HL-60 (cell line): ENCODE measurements around the gene SPRING1.

ENCODE experiments used
- GABPA ChIP-seq: IDR thresholded peaks from 2 replicates; pipeline ENCODE4 v1.6.1; 2012; ENCODE audit warnings: low read depth
- POLR2AphosphoS5 ChIP-seq: IDR thresholded peaks from 2 replicates; pipeline ENCODE4 v1.6.1; 2012; ENCODE audit warnings: low read depth
- SPI1 ChIP-seq: IDR thresholded peaks from 2 replicates; pipeline ENCODE4 v1.6.1; 2012; ENCODE audit warnings: low read depth, mild to moderate bottlenecking, borderline replicate concordance
- TF ChIP-seq, protein P1 (sequence below): IDR thresholded peaks from 2 replicates; pipeline ENCODE4 v1.6.1; 2012; ENCODE audit warnings: low read depth; ENCODE audit not compliant: insufficient replicate concordance
- TF ChIP-seq, protein P2 (sequence below): IDR thresholded peaks from one replicate; pipeline ENCODE4 v1.5.1; 2011; ENCODE audit warnings: low read length, control low read depth, inconsistent platforms; ENCODE audit not compliant: insufficient read depth

DNA sequence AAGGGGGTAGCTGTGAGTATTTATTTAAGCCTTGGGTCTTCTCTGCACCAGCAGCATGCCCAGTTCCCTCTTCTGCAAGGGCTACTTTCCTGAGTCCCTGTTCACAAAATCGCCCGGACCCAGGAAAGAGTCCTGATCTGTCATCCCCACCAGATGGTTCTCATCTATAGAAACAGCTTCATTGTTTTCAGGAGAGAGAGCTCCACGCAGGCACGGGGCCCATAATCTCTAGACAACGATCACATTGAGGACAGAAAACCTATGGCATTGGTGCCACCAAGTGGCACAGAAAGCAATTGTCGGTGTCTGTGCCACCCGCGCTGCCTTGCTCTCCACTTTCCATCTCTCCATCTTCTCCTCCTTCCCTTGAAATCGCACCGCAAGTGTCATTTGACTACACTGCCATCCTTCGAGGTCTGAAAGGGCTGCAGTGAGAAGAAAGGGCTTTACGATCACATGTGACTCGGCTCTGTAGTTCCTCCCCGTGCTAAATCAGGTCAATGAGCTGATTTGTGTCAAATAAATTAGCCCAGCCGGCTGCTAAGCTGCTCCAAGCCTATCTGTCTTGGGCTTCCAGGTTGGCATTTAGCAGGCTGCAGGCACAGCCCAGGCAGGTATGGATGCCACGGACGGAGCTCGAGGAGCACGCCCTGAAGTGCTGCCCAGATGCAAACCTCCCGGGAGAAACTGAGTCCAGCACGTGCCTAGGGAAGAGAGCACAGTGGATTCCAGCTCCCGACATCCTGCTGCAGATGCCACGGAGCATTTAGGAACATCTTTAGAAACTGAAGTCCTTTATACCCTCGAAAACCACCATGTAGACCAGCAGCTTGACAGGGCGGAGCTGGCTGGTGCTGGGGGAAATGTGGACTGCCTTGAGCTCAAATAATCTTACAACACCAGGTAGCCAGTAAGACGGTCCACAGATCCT lies 28.8 kb downstream of the SPRING1 start:
- TF ChIP-seq, protein P1, sequence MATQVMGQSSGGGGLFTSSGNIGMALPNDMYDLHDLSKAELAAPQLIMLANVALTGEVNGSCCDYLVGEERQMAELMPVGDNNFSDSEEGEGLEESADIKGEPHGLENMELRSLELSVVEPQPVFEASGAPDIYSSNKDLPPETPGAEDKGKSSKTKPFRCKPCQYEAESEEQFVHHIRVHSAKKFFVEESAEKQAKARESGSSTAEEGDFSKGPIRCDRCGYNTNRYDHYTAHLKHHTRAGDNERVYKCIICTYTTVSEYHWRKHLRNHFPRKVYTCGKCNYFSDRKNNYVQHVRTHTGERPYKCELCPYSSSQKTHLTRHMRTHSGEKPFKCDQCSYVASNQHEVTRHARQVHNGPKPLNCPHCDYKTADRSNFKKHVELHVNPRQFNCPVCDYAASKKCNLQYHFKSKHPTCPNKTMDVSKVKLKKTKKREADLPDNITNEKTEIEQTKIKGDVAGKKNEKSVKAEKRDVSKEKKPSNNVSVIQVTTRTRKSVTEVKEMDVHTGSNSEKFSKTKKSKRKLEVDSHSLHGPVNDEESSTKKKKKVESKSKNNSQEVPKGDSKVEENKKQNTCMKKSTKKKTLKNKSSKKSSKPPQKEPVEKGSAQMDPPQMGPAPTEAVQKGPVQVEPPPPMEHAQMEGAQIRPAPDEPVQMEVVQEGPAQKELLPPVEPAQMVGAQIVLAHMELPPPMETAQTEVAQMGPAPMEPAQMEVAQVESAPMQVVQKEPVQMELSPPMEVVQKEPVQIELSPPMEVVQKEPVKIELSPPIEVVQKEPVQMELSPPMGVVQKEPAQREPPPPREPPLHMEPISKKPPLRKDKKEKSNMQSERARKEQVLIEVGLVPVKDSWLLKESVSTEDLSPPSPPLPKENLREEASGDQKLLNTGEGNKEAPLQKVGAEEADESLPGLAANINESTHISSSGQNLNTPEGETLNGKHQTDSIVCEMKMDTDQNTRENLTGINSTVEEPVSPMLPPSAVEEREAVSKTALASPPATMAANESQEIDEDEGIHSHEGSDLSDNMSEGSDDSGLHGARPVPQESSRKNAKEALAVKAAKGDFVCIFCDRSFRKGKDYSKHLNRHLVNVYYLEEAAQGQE, result no peak
- TF ChIP-seq, protein P2, sequence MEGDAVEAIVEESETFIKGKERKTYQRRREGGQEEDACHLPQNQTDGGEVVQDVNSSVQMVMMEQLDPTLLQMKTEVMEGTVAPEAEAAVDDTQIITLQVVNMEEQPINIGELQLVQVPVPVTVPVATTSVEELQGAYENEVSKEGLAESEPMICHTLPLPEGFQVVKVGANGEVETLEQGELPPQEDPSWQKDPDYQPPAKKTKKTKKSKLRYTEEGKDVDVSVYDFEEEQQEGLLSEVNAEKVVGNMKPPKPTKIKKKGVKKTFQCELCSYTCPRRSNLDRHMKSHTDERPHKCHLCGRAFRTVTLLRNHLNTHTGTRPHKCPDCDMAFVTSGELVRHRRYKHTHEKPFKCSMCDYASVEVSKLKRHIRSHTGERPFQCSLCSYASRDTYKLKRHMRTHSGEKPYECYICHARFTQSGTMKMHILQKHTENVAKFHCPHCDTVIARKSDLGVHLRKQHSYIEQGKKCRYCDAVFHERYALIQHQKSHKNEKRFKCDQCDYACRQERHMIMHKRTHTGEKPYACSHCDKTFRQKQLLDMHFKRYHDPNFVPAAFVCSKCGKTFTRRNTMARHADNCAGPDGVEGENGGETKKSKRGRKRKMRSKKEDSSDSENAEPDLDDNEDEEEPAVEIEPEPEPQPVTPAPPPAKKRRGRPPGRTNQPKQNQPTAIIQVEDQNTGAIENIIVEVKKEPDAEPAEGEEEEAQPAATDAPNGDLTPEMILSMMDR, result peak; percentile 85
- TF ChIP-seq POLR2AphosphoS5, result no peak
- no peak for TF ChIP-seq GABPA
- TF ChIP-seq SPI1, result no peak
